Cardiac muscle cell (in vitro differentiated cells and primary cell): Measurements from ENCODE around the gene AUTS2. TPM values are rescaled to one million over a fixed set of nuclear protein-coding genes. Genes with fewer than 3 reads are reported as not detected.

Experiments
- DNase-seq, 2 donors: peaks; one replicate each; pipeline versions ENCODE4 v3.0.0 to v3.0.0-alpha.2; 2010 to 2017; ENCODE audit warnings: low read depth in 1 of 2, low spot score in 1 of 2
- H3K27ac ChIP-seq: fragments of 200-600 bp; sonication (generic); 2 replicates; pipeline ENCODE4 v1.5.1; 2016
- H3K27me3 ChIP-seq: fragments of 200-600 bp; sonication (generic); 2 replicates; pipeline ENCODE4 v1.6.0; 2016; ENCODE audit warnings: control low read depth
- H3K36me3 ChIP-seq: fragments of 200-600 bp; sonication (generic); 2 replicates; pipeline ENCODE4 v1.5.1; 2016; ENCODE audit warnings: control low read depth
- H3K4me1 ChIP-seq: fragments of 200-600 bp; sonication (generic); 2 replicates; pipeline ENCODE4 v1.8.1; 2017; ENCODE audit warnings: low read depth, mild to moderate bottlenecking, mixed run types
- H3K4me3 ChIP-seq: fragments of 200-600 bp; sonication (generic); 2 replicates; pipeline ENCODE4 v1.5.1; 2016; ENCODE audit warnings: mild to moderate bottlenecking
- H3K9me3 ChIP-seq: fragments of 200-600 bp; sonication (generic); 2 replicates; pipeline ENCODE4 v1.5.1; 2017; ENCODE audit warnings: low read depth, mild to moderate bottlenecking, control low read depth
- CTCF ChIP-seq: IDR thresholded peaks from 2 replicates; pipeline ENCODE4 v1.5.1; 2012; ENCODE audit warnings: low read depth, mild to moderate bottlenecking, low read length
- polyA plus RNA-seq: library from polyadenylated mRNA; unstranded; fragments of >200 nt; fragmentation: Nextera tagmentation; extraction: Ambion mirVana; gene quantifications from 2 replicates; pipeline ENCODE4 v1.2.1, GENCODE V29; 2016
- total RNA-seq: library from RNA; depleted of rRNA; stranded (reverse); fragments of >200 nt; gene quantifications from 2 replicates; pipeline ENCODE4 v1.2.3, GENCODE V29; 2016

AUTS2 gene
- total and polyA plus RNA-seq, 2 experiments from 2014 or later = 41.0 to 45.5 TPM

GRCh38 chr7:70044064-70044463 is 445.8 kb downstream of the AUTS2 start:
- no peak for TF ChIP-seq CTCF
- peak in 1 of 2 donors; percentile 43 for DNase-seq
- Histone ChIP-seq H3K4me3 (no peak overlapping the region), H3K27ac (no peak overlapping the region), H3K27me3 (no peaks in the 10 kb centered on the region), H3K4me1 (peaks cover 13% of the 10 kb centered on the region), H3K36me3 (no peaks in the 10 kb centered on the region), H3K9me3 (no peaks in the 10 kb centered on the region)

GRCh38 chr7:70044525-70044924 is 446.2 kb downstream of the AUTS2 start:
- Histone ChIP-seq H3K36me3 (no peaks in the 10 kb centered on the region), H3K4me1 (peaks cover 13% of the 10 kb centered on the region), H3K9me3 (no peaks in the 10 kb centered on the region), H3K27me3 (no peaks in the 10 kb centered on the region), H3K4me3 (no peak overlapping the region), H3K27ac (no peak overlapping the region)
- no peak for TF ChIP-seq CTCF
- DNase-seq = no peak

DNA sequence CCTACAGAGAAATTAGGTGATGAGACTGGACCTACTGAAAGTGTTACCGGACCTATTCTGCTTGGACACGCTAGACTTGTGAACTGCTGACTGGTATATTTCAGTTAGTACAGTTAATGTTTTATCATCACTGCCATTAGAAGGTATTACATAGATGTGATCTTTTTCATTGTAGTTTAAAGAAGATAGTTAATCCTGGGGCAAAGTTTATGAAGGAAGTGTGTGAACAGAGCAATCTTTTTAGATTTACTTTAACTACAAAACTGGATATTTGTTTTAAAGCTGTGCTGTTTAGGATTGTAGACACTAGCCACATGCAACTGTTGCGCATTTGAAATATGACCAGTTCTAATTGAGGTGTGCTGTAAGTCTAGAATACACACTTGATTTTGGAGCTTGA is 446.7 kb downstream of the AUTS2 start:
- Histone ChIP-seq H3K27me3 (no peaks in the 10 kb centered on the region), H3K9me3 (no peaks in the 10 kb centered on the region), H3K4me1 (peaks cover 13% of the 10 kb centered on the region), H3K4me3 (no peak overlapping the region), H3K36me3 (no peaks in the 10 kb centered on the region), H3K27ac (no peak overlapping the region)
- TF ChIP-seq CTCF = no peak
- no peak for DNase-seq

DNA sequence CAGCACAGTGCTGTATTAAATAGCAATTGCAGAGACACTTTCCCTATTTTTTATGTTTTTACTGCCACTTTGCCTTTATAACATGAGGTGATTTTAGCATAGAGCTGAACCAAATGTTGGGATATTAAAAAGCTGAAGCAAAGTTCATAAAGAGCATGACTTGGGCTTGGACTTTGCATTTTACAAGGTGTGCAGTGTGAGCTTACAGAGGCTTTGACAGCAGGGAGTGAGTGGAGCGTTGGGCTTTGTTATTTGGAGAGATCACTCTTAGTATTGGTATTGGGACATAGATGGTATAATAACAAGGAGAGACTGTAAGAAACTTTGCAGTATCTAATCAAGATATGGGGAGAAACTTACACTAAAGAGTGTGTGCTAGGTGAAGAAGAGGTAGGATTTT is 449.1 kb downstream of the AUTS2 start:
- Histone ChIP-seq H3K4me1 (peaks cover 7% of the 10 kb centered on the region), H3K27ac (no peak overlapping the region), H3K36me3 (no peaks in the 10 kb centered on the region), H3K27me3 (no peaks in the 10 kb centered on the region), H3K4me3 (no peak overlapping the region), H3K9me3 (no peaks in the 10 kb centered on the region)
- DNase-seq = no peak
- TF ChIP-seq CTCF = no peak

- TF ChIP-seq CTCF = no peak
- DNase-seq = peak in 1 of 2 donors; percentile 46
- H3K27me3 ChIP-seq = no peaks in the 10 kb centered on the region
- no peak overlapping the region for H3K4me3 ChIP-seq
- peaks cover 7% of the 10 kb centered on the region for H3K4me1 ChIP-seq
- no peak overlapping the region for H3K27ac ChIP-seq
- no peaks in the 10 kb centered on the region for H3K9me3 ChIP-seq
- H3K36me3 ChIP-seq = no peaks in the 10 kb centered on the region
These were observed 449.7 kb downstream of the AUTS2 start for GRCh38 chr7:70047891-70048448.
